GM23338 (cell line): ENCODE results near the gene C1orf141.

Experiments used
- CREB1 ChIP-seq: fragments of 250-450 bp; sonication (Bioruptor Pico); IDR thresholded peaks from 2 replicates; pipeline ENCODE4 v1.5.0; 2020; ENCODE audit warnings: low read depth, mild to moderate bottlenecking, moderate library complexity
- EZH2 ChIP-seq: fragments of 200-600 bp; sonication (generic); IDR thresholded peaks from one replicate; pipeline ENCODE4 v1.8.0; 2017; ENCODE audit warnings: antibody characterized with exemption, mild to moderate bottlenecking, low read depth; ENCODE audit not compliant: unreplicated experiment
- EZH2phosphoT487 ChIP-seq: fragments of 200-600 bp; sonication (generic); IDR thresholded peaks from one replicate; pipeline ENCODE4 v1.8.1; 2018; ENCODE audit warnings: antibody characterized with exemption; ENCODE audit not compliant: unreplicated experiment
- JUNB ChIP-seq: IDR thresholded peaks from one replicate; pipeline ENCODE4 v1.6.1; 2016; ENCODE audit warnings: antibody characterized with exemption; ENCODE audit not compliant: unreplicated experiment
- POLR2AphosphoS5 ChIP-seq: IDR thresholded peaks from 2 replicates; pipeline ENCODE4 v1.6.1; 2016; ENCODE audit warnings: antibody characterized with exemption, low read depth
- ZNF331 ChIP-seq: fragments of 250-450 bp; sonication (Bioruptor Pico); IDR thresholded peaks from 2 replicates; pipeline ENCODE4 v1.5.0; 2020; ENCODE audit warnings: low read depth, mild to moderate bottlenecking, moderate library complexity
- ZNF462 ChIP-seq: fragments of 250-450 bp; sonication (Bioruptor Pico); IDR thresholded peaks from 2 replicates; pipeline ENCODE4 v1.5.0; 2020; ENCODE audit warnings: mild to moderate bottlenecking, moderate library complexity
- TF ChIP-seq, protein P1 (sequence below), 2 experiments: fragments of 200-600 bp in 1 of 2; sonication (generic) in 1 of 2; conservative IDR thresholded peaks; 2 replicates each; pipeline versions ENCODE4 v1.5.1 to v1.6.1; 2016 to 2017; ENCODE audit warnings: antibody characterized with exemption in 2 of 2, low read depth in 2 of 2, mild to moderate bottlenecking in 2 of 2, moderate library complexity in 1 of 2
- TF ChIP-seq, protein P2 (sequence below): IDR thresholded peaks from one replicate; pipeline ENCODE4 v1.6.1; 2018; ENCODE audit warnings: antibody characterized with exemption; ENCODE audit not compliant: unreplicated experiment

DNA sequence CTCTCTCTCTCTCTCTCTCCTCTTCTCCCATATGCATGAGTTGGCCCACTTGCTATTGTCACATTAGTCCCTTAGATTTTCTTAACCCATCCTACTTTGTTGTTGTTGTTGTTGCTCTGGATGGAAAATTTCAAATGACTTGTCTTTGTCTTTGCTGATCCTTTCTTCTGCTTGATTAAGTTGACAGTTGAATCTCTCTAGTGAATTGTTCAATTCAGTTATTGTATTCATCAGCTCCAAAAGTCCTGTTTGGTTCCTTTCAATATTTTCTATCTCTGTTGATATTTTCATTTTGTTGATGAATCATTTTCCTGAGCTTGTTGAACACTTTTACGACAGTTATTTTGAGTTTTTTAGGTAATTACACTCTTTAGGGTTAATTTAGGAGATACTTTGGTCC, 62.0 kb downstream of the C1orf141 start:
- TF ChIP-seq CREB1 (CRISPR knock-in tag) (no peak), EZH2phosphoT487 (no peak), ZNF331 (CRISPR knock-in tag) (no peak), POLR2AphosphoS5 (no peak), EZH2 (no peak), JUNB (no peak), ZNF462 (CRISPR knock-in tag) (no peak)
- TF ChIP-seq, protein P1, sequence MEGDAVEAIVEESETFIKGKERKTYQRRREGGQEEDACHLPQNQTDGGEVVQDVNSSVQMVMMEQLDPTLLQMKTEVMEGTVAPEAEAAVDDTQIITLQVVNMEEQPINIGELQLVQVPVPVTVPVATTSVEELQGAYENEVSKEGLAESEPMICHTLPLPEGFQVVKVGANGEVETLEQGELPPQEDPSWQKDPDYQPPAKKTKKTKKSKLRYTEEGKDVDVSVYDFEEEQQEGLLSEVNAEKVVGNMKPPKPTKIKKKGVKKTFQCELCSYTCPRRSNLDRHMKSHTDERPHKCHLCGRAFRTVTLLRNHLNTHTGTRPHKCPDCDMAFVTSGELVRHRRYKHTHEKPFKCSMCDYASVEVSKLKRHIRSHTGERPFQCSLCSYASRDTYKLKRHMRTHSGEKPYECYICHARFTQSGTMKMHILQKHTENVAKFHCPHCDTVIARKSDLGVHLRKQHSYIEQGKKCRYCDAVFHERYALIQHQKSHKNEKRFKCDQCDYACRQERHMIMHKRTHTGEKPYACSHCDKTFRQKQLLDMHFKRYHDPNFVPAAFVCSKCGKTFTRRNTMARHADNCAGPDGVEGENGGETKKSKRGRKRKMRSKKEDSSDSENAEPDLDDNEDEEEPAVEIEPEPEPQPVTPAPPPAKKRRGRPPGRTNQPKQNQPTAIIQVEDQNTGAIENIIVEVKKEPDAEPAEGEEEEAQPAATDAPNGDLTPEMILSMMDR (conservative IDR thresholded peaks at IDR 0.05; ENCODE audit: low read depth in 2 of 2): no peak
- TF ChIP-seq, protein P2, sequence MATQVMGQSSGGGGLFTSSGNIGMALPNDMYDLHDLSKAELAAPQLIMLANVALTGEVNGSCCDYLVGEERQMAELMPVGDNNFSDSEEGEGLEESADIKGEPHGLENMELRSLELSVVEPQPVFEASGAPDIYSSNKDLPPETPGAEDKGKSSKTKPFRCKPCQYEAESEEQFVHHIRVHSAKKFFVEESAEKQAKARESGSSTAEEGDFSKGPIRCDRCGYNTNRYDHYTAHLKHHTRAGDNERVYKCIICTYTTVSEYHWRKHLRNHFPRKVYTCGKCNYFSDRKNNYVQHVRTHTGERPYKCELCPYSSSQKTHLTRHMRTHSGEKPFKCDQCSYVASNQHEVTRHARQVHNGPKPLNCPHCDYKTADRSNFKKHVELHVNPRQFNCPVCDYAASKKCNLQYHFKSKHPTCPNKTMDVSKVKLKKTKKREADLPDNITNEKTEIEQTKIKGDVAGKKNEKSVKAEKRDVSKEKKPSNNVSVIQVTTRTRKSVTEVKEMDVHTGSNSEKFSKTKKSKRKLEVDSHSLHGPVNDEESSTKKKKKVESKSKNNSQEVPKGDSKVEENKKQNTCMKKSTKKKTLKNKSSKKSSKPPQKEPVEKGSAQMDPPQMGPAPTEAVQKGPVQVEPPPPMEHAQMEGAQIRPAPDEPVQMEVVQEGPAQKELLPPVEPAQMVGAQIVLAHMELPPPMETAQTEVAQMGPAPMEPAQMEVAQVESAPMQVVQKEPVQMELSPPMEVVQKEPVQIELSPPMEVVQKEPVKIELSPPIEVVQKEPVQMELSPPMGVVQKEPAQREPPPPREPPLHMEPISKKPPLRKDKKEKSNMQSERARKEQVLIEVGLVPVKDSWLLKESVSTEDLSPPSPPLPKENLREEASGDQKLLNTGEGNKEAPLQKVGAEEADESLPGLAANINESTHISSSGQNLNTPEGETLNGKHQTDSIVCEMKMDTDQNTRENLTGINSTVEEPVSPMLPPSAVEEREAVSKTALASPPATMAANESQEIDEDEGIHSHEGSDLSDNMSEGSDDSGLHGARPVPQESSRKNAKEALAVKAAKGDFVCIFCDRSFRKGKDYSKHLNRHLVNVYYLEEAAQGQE: no peak
